ENCODE data around the gene FSTL4. TPM values are rescaled to one million over a fixed set of nuclear protein-coding genes. Genes with fewer than 3 reads are reported as not detected.
A peak's percentile ranks its signal among the peaks of the same experiment; 100 is the strongest.

Gene FSTL4
- total and polyA plus RNA-seq, 2 experiments from 2014 or later = 1.4 to 2.8 TPM

GRCh38 chr5:133467335-133467779 lies 145.0 kb downstream of the FSTL4 start:
- H3K27ac ChIP-seq (ENCODE audit: low read depth) = no peak overlapping the region
- no peaks in the 10 kb centered on the region for H3K27me3 Mint-ChIP-seq (ENCODE audit: insufficient read depth, low read depth, poor library complexity)
- no peaks in the 10 kb centered on the region for H3F3A ChIP-seq (replicated peaks; ENCODE audit: low read depth)
- no peak overlapping the region for H3K4me3 ChIP-seq
- H3K4me1 Mint-ChIP-seq = peaks cover 18% of the 10 kb centered on the region
- peaks cover 7% of the 10 kb centered on the region; the same call in 1 of the 2 replicates for H3K4me1 ChIP-seq (ENCODE audit: insufficient read depth)
- H3K36me3 Mint-ChIP-seq (ENCODE audit: low read depth) = no peaks in the 10 kb centered on the region
- H3K4me2 ChIP-seq = no peak overlapping the region
- H3K27ac Mint-ChIP-seq = no peak overlapping the region
- no peak overlapping the region for H2AFZ ChIP-seq
- H3K36me3 ChIP-seq (ENCODE audit: insufficient read depth) = no peaks in the 10 kb centered on the region
- no peaks in the 10 kb centered on the region for H4K20me1 ChIP-seq (replicated peaks; ENCODE audit: insufficient read depth)
- no peak for DNase-seq (ENCODE audit: low spot score)
- ATAC-seq = peak; percentile 50
- H3K4me3 Mint-ChIP-seq = no peak overlapping the region
- TF ChIP-seq CREB1 (CRISPR knock-in tag; IDR thresholded peaks at IDR 0.05; ENCODE audit: low read depth) (no peak), STAT1 (IDR thresholded peaks at IDR 0.05; ENCODE audit: unreplicated experiment) (no peak), CTCF (conservative IDR thresholded peaks at IDR 0.05; ENCODE audit: low read depth in 2 of 2) (no peak), ZNF114 (CRISPR knock-in tag; IDR thresholded peaks at IDR 0.05) (no peak), ZNF331 (CRISPR knock-in tag; IDR thresholded peaks at IDR 0.05; ENCODE audit: low read depth) (no peak), POLR2AphosphoS5 (IDR thresholded peaks at IDR 0.05; ENCODE audit: low read depth) (no peak), EZH2 (IDR thresholded peaks at IDR 0.05; ENCODE audit: low read depth, unreplicated experiment) (no peak), NANOG (IDR thresholded peaks at IDR 0.05; ENCODE audit: borderline replicate concordance) (no peak), JUNB (IDR thresholded peaks at IDR 0.05; ENCODE audit: unreplicated experiment) (no peak), EZH2phosphoT487 (IDR thresholded peaks at IDR 0.05; ENCODE audit: unreplicated experiment) (no peak)
- TF ChIP-seq, protein P1, sequence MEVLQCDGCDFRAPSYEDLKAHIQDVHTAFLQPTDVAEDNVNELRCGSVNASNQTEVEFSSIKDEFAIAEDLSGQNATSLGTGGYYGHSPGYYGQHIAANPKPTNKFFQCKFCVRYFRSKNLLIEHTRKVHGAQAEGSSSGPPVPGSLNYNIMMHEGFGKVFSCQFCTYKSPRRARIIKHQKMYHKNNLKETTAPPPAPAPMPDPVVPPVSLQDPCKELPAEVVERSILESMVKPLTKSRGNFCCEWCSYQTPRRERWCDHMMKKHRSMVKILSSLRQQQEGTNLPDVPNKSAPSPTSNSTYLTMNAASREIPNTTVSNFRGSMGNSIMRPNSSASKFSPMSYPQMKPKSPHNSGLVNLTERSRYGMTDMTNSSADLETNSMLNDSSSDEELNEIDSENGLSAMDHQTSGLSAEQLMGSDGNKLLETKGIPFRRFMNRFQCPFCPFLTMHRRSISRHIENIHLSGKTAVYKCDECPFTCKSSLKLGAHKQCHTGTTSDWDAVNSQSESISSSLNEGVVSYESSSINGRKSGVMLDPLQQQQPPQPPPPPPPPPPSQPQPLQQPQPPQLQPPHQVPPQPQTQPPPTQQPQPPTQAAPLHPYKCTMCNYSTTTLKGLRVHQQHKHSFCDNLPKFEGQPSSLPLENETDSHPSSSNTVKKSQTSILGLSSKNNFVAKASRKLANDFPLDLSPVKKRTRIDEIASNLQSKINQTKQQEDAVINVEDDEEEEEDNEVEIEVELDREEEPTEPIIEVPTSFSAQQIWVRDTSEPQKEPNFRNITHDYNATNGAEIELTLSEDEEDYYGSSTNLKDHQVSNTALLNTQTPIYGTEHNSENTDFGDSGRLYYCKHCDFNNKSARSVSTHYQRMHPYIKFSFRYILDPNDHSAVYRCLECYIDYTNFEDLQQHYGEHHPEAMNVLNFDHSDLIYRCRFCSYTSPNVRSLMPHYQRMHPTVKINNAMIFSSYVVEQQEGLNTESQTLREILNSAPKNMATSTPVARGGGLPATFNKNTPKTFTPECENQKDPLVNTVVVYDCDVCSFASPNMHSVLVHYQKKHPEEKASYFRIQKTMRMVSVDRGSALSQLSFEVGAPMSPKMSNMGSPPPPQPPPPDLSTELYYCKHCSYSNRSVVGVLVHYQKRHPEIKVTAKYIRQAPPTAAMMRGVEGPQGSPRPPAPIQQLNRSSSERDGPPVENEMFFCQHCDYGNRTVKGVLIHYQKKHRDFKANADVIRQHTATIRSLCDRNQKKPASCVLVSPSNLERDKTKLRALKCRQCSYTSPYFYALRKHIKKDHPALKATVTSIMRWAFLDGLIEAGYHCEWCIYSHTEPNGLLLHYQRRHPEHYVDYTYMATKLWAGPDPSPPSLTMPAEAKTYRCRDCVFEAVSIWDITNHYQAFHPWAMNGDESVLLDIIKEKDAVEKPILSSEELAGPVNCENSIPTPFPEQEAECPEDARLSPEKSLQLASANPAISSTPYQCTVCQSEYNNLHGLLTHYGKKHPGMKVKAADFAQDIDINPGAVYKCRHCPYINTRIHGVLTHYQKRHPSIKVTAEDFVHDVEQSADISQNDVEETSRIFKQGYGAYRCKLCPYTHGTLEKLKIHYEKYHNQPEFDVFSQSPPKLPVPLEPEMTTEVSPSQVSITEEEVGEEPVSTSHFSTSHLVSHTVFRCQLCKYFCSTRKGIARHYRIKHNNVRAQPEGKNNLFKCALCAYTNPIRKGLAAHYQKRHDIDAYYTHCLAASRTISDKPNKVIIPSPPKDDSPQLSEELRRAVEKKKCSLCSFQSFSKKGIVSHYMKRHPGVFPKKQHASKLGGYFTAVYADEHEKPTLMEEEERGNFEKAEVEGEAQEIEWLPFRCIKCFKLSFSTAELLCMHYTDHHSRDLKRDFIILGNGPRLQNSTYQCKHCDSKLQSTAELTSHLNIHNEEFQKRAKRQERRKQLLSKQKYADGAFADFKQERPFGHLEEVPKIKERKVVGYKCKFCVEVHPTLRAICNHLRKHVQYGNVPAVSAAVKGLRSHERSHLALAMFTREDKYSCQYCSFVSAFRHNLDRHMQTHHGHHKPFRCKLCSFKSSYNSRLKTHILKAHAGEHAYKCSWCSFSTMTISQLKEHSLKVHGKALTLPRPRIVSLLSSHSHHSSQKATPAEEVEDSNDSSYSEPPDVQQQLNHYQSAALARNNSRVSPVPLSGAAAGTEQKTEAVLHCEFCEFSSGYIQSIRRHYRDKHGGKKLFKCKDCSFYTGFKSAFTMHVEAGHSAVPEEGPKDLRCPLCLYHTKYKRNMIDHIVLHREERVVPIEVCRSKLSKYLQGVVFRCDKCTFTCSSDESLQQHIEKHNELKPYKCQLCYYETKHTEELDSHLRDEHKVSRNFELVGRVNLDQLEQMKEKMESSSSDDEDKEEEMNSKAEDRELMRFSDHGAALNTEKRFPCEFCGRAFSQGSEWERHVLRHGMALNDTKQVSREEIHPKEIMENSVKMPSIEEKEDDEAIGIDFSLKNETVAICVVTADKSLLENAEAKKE (CRISPR knock-in tag; IDR thresholded peaks at IDR 0.05) = no peak
- TF ChIP-seq, protein P2, sequence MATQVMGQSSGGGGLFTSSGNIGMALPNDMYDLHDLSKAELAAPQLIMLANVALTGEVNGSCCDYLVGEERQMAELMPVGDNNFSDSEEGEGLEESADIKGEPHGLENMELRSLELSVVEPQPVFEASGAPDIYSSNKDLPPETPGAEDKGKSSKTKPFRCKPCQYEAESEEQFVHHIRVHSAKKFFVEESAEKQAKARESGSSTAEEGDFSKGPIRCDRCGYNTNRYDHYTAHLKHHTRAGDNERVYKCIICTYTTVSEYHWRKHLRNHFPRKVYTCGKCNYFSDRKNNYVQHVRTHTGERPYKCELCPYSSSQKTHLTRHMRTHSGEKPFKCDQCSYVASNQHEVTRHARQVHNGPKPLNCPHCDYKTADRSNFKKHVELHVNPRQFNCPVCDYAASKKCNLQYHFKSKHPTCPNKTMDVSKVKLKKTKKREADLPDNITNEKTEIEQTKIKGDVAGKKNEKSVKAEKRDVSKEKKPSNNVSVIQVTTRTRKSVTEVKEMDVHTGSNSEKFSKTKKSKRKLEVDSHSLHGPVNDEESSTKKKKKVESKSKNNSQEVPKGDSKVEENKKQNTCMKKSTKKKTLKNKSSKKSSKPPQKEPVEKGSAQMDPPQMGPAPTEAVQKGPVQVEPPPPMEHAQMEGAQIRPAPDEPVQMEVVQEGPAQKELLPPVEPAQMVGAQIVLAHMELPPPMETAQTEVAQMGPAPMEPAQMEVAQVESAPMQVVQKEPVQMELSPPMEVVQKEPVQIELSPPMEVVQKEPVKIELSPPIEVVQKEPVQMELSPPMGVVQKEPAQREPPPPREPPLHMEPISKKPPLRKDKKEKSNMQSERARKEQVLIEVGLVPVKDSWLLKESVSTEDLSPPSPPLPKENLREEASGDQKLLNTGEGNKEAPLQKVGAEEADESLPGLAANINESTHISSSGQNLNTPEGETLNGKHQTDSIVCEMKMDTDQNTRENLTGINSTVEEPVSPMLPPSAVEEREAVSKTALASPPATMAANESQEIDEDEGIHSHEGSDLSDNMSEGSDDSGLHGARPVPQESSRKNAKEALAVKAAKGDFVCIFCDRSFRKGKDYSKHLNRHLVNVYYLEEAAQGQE (IDR thresholded peaks at IDR 0.05; ENCODE audit: unreplicated experiment) = no peak
- TF ChIP-seq, protein P3, sequence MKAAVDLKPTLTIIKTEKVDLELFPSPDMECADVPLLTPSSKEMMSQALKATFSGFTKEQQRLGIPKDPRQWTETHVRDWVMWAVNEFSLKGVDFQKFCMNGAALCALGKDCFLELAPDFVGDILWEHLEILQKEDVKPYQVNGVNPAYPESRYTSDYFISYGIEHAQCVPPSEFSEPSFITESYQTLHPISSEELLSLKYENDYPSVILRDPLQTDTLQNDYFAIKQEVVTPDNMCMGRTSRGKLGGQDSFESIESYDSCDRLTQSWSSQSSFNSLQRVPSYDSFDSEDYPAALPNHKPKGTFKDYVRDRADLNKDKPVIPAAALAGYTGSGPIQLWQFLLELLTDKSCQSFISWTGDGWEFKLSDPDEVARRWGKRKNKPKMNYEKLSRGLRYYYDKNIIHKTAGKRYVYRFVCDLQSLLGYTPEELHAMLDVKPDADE (IDR thresholded peaks at IDR 0.05) = no peak
- no peaks in the 10 kb centered on the region for H3K79me2 ChIP-seq (replicated peaks; ENCODE audit: insufficient read depth)
- no peaks in the 10 kb centered on the region for H3K9me3 Mint-ChIP-seq
- H3K9me2 ChIP-seq (ENCODE audit: insufficient read depth) = no peaks in the 10 kb centered on the region
- H3K27me3 ChIP-seq (ENCODE audit: insufficient read depth) = no peaks in the 10 kb centered on the region
